HG02623 (cell line): ENCODE data around the gene EN2.

ENCODE experiments used
- ATAC-seq: cut with Tn5 transposase; IDR thresholded peaks from one replicate; pipeline ENCODE4 v1.9.1; 2021; ENCODE audit warnings: moderate library complexity; ENCODE audit not compliant: unreplicated experiment

The EN2 gene

GRCh38 chr7:155458111-155458877, at the start of gene EN2:
TSS of gene EN2 (plus strand) at chr7:155458129. CDS start at chr7:155458378, 249 bp downstream.
- no peak for ATAC-seq

DNA sequence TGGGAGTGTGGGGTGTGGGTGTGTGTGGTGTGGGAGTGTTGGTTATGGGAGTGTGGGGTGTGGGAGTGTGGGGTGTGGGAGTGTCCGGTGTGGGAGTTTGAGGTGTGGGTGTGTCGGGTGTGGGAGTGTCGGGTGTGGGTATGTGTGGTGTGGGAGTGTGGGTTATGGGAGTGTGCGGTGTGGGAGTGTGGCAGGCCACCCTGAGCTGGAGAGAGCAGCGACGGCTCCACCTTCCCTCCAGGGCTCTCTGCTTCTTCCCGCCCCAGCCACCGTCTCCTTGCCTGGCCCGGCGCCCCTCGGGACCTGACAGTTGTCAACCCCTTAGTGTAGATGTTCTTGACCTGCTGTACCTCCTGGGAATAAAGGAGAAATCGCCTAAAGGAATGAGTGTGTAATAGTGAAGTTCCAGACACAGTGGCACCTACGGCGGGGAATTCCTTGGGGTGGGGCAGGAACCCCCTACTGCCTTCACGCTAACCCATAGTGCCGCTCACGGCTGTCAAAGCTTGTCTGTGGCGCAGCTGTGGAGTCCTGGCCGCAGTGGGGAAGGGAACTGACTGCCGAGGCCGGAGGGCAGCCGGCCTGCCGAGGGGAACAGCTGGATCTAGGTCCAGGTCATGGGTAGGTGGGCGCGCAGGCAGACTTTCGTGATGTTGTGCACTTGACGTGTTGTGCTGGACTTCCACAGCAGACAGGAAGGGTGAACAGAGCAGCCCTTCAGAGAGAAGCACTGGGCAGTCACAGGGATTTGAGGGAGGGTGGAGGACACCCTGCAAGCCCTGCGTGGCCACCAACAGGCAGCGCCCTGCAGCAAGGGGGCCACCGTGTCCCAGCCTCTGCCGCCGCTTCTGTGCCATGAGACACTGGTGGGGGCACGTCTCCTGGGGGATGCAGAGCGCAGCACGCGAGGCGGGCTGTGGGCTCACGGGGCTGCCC, 49.0 kb upstream of the EN2 start:
- ATAC-seq = no peak

DNA sequence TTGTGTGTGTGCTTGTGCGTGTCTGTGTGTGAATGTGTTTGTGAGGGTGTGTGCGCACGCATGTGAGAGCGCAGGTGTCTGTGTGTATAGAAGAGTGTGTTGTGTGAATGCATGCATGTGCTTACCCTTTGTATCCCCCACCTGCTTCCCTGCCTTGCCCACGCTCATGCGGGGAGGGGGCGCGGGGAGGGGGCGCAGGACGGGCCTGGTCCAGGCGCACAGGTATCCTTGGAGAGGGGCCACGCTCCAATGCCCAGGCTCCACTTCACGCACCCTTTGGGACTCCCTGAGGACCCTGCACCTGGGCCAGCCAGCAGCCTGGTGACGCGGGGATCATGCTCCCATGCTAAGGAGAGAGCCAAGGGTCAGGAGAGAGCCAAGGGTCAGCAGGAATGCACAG, 47.9 kb upstream of the EN2 start:
- no peak for ATAC-seq

- no peak for ATAC-seq
Observed at GRCh38 chr7:155410431-155410830, 47.5 kb upstream of the EN2 start.

- ATAC-seq = no peak
Observed at GRCh38 chr7:155411718-155412415, 46.1 kb upstream of the EN2 start.

- peak; percentile 81 for ATAC-seq
Observed at GRCh38 chr7:155412416-155413253, 45.3 kb upstream of the EN2 start.

DNA sequence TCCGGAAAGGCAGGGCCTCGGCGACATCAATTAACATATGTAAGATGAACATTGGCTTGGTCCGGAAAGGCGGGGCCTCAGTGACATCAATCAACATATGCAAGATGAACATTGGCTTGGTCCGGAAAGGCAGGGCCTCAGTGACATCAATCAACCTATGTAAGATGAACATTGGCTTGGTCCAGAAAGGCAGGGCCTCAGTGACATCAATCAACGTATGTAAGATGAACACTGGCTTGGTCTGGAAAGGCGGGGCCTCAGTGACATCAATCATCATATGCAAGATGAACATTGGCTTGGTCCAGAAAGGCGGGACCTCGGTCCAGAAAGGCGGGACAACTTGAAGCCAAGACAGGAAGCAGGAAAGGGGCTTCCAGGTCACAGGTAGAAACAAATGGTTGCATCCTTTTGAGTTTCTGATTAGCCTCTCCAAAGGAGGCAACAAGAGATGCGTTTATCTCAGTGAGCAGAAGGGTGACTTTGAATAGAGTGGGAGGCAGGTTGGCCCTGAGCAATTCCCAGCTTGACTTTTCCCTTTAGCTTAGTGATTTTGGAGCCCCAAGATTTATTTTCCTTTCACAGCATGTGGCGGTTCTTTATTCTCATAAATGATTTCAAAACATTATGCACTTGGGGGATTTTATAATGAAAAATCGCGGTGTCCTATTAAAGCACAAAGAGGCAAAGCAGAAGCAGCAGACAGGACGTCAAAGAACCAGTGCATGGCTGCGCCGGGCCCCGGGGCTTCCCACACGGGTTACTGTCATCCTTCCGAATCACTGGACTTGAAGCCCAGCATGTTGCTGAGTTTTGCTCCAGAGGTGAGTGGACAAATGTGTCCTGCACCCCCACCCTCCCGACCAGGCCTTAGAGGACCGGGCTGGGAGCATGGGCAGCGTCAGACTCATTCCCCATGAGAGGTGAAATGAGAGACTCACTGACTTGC, 43.1 kb upstream of the EN2 start:
- ATAC-seq = no peak

GRCh38 chr7:155416646-155417380, 41.1 kb upstream of the EN2 start:
- ATAC-seq = no peak

DNA sequence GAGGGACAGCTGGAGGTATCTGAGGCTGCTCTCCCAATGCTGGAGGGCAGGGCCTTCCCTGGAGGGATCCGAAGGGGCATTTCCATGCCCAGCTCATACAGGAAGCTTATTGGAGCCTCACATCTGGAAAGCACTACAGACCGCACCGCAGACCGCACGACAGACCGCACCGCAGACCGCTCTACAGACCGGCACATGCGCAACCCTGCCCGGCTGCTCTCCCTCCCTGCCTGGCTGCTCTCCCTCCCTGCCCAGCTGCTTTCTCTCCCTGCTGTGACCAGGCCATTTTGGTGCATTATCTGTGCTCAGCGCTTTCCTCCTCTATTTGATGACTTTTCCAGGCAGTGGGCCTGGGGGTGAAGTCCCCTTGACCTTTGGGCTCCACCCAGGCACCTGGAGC, 39.6 kb upstream of the EN2 start:
- no peak for ATAC-seq

DNA sequence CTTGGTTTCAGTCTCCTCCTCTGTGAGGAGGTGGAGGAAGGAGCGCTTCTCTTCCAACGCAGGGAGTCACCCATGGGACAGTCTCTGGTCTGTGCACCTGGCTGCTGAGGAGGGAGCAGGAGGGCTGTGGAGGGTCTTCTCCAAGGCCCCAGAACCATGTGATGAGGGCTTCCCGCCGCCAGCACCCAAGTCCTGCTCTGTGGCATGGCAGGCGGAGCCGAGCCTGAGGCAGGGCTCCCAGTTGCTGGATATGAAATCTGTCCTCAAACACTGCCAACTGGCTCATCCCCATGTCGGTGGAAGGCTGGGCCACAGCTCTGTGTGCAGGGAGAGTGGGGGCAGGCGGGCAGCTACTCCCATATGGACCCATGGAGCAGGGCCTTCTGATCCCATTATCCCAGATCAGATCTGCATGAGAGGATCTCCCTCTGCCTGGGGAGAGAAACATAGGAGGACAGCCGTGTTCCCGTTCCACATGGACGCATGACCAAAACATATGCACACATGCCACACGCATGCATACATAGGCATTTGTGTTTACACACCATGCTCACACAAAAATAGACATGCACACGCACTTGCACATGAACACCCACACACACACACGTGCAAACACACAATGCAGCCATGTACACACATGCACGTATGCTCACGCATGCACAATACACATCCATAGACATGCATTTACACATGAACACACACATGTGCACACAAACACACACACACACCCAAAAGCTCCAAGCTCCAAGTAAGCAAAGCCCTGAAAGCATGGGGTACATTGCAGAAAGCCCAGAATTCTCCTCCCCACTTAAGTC, 38.8 kb upstream of the EN2 start:
- ATAC-seq = no peak

- ATAC-seq = no peak
Observed at GRCh38 chr7:155420116-155420515, 37.8 kb upstream of the EN2 start.

- no peak for ATAC-seq
Observed at GRCh38 chr7:155422151-155422550, 35.8 kb upstream of the EN2 start.

DNA sequence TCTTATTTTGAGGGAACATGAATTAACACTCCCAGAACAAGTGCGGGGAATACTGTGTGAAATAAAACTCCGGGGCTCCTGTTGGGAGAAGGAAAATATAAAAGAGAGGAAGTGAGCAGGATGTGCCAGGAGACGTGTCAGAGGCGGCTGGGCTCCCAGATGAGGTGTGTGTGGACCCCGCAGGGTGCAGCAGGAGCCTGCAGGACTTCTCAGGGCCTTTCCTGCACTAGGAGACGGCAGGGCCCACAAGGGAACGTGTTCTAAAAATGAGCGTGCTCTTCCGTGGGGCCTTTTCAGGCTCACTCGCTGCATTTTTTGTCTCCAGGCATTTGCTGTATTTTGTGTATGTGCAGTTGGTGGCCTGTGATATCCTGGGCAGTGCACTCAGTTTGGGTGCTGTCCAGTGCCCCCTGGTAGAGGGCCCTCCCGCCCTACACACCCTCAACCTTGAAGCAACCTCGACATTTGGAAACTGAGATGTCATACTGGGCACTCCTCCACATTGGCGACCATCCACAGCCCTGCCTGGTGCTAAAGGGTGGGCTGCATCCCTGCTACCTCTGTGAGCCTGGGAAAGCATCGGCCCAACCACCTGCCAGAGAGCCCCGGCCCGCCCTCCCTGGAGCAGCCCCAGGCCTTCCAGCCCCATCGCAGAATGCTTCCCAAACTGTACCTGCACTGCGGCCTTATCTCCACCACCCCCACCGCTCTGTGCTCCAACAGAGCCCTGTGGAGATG, 35.2 kb upstream of the EN2 start:
- no peak for ATAC-seq

- ATAC-seq = no peak
Observed at GRCh38 chr7:155423337-155424285, 34.3 kb upstream of the EN2 start.

GRCh38 chr7:155424301-155425010, 33.5 kb upstream of the EN2 start:
- ATAC-seq = no peak

DNA sequence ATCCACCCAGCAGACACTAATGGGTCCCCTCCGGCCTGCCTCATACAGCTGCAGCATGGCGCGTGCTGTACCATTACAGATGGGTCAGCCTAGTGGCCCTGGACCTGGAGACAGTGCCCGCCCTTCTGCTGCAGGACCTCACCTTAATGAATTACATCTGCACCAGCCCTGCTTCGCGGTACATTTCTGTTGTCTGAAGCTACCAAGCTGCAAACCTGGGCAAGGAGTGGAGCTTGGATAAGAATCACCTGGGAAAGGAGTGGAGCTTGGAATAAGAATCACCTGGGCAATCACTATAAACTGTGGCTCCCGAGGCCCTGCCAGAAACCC, 33.0 kb upstream of the EN2 start:
- ATAC-seq = no peak
